GM10266 (cell line): Measurements from ENCODE around the gene DEK.
"Not testable (repeated sequence)": the region's sequence is repeated elsewhere in the genome, so short reads cannot be mapped to it uniquely, and the experiment has no call there.

Source experiments
- DNase-seq: peaks from one replicate; pipeline ENCODE4 v3.0.0; 2012; ENCODE audit errors: extremely low spot score
- TF ChIP-seq, protein P1 (sequence below): IDR thresholded peaks from 2 replicates; pipeline ENCODE4 v1.5.1; 2012; ENCODE audit warnings: mild to moderate bottlenecking, low read depth; ENCODE audit not compliant: control insufficient read depth, insufficient read depth; ENCODE audit errors: missing control alignments

DEK gene

DNA sequence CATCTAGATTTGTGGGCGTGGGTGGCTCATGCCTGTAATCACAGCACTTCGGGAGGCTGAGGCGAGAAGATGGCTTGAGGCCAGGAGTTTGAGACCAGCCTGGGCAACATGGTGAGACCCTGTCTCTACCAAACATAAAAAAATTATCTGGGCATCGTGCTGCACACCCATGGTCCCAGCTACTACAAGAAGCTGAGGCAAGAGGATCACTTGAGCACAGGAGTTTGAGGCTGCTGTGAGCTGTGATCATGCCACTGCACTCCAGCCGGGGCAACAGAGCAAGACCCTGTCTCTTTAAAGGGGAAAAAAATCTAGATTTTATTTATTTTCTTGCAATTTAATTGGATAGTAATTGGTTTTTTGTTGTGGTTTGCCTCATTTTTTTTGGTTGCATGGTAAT is 53.6 kb downstream of the DEK start:
- DNase-seq: no peak
- TF ChIP-seq, protein P1, sequence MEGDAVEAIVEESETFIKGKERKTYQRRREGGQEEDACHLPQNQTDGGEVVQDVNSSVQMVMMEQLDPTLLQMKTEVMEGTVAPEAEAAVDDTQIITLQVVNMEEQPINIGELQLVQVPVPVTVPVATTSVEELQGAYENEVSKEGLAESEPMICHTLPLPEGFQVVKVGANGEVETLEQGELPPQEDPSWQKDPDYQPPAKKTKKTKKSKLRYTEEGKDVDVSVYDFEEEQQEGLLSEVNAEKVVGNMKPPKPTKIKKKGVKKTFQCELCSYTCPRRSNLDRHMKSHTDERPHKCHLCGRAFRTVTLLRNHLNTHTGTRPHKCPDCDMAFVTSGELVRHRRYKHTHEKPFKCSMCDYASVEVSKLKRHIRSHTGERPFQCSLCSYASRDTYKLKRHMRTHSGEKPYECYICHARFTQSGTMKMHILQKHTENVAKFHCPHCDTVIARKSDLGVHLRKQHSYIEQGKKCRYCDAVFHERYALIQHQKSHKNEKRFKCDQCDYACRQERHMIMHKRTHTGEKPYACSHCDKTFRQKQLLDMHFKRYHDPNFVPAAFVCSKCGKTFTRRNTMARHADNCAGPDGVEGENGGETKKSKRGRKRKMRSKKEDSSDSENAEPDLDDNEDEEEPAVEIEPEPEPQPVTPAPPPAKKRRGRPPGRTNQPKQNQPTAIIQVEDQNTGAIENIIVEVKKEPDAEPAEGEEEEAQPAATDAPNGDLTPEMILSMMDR: no peak

DNA sequence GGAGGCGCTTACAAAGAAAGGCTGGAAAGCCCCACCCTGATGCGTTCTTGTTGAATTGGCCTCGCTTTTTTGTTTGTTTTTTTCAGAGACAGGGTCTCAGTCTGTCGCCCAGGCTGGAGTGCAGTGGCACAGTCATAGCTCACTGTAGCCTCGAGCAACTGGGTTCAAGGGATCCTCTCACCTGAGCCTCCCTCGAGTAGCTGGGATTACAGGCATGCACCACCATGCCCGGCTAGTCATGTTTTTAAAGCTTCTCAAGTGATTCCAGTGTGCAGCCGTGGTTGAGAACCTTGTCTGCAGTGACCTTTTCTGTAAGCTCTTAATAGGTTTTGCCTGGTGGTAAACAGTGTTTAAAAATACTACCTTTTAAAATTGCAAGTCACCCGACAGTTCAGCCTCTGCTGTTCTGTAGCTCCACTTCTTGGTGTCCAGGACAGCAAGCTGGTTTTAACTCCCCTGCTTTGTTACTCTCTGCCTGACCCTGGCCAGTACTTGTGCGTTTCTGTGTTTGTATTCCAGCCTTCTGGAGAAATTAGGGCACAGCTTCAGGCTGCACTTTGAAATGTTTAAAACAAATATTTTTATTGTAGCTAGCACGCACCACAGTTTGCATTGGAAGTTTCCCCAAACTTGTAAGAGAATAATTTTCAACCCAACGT is 54.7 kb downstream of the DEK start:
- no peak for DNase-seq

DNA sequence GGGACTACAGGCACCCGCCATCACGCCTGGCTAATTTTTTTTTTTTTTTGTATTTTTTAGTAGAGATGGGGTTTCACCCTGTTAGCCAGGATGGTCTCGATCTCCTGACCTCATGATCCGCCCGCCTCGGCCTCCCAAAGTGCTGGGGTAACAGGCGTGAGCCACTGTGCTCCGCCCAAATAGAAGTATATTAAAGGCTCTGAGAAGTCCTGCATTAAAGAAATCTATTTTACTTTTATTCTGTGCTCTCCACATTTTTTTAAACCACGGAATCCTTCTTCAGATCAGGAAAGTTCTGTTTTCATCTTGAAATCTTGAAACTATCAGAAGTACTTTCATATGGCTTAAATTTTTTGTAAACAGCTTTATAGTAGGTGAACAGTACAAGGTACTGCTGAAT is 55.6 kb downstream of the DEK start:
- not testable (repeated sequence) for DNase-seq

More for the DNA sequence above, 54.7 kb downstream of the DEK start:
- TF ChIP-seq, protein P1: no peak

DNA sequence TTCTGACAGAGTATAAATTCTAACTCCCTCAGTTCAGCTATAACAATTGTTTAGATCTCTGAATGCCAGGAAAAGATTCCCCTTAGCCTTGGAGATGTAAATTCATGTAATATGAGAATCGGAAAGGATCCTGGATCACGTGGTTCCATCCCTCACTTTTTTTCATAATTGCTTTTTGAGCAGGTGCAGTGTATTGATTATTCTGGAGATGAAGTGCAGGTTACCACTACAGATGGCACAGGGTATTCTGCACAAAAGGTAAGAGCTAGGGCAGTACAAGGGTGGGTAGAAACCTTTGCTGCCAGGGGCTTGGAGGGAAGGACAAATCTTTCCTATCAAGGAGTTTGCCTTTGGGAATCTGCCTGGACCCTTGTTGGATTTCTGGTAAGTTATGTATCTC is 56.4 kb downstream of the DEK start:
- no peak for DNase-seq
- TF ChIP-seq, protein P1: no peak

DNA sequence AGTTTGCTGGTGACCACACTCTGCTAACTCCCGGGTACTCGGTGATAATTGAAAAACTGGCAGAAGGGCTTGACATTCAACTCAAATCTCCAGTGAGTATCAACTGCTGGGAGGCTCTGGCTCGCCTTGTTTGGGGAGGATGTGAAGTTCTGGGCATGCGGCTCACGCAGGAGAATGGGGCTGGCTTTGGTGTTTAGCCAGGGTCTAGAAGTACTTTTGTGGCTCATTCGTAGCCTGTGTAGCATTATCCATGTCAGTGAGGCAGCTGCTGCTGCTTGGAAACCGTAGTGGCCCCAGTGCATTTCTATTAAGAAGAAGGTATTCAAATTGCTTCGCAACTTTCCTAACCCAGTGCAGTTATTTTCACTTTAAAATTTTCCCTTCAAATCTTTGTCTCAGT is 56.9 kb downstream of the DEK start:
- DNase-seq: no peak
- TF ChIP-seq, protein P1: no peak

GRCh38 chr6:18206591-18206990 is 57.7 kb downstream of the DEK start:
- no peak for DNase-seq
- TF ChIP-seq, protein P1: no peak

- no peak for DNase-seq
- TF ChIP-seq, protein P1: no peak
These were observed 59.6 kb downstream of the DEK start for GRCh38 chr6:18204691-18205090.

DNA sequence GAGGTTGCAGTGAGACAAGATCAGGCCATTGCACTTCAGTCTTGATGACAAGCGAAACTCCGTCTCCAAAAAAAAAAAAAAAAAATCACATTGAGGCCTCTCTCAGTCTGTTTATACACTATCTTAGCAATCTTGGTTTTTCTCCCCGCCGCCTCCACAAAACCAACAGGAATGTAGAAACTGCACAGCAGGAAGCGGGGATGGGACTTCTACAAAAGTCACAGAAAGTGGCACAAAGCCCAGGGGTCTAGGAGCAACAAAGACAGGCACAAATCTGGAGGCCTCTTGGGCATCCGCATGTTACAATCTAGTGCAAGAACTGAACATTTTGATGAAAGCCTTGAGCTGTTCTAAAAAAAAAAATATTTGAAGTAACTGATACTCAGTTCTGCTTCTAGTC is 60.5 kb downstream of the DEK start:
- DNase-seq: no peak
- TF ChIP-seq, protein P1: no peak
